HFF-Myc (cell line): ENCODE results near the gene CC2D2B.
"Not testable (repeated sequence)": the region's sequence is repeated elsewhere in the genome, so short reads cannot be mapped to it uniquely, and the experiment has no call there.

Experiments used
- DNase-seq: peaks from one replicate; pipeline ENCODE4 v3.0.0-alpha.2; 2011; ENCODE audit warnings: low read depth; ENCODE audit errors: extremely low read depth
- H3K4me3 ChIP-seq: replicated peaks from 2 replicates; pipeline ENCODE4 v1.5.1; 2011; ENCODE audit warnings: low read depth, mild to moderate bottlenecking, control low read depth, low read length
- CTCF ChIP-seq: IDR thresholded peaks from 2 replicates; pipeline ENCODE4 v1.5.1; 2012; ENCODE audit warnings: mild to moderate bottlenecking, low read depth, low read length, control low read depth; ENCODE audit errors: missing control alignments

The CC2D2B gene

GRCh38 chr10:95867866-95868265, 39.9 kb upstream of the CC2D2B start:
- DNase-seq, result no peak
- TF ChIP-seq CTCF, result no peak
- H3K4me3 ChIP-seq, result no peak overlapping the region

- H3K4me3 ChIP-seq, result no peak overlapping the region
- DNase-seq, result no peak
- TF ChIP-seq CTCF, result no peak
These were observed 35.5 kb upstream of the CC2D2B start for GRCh38 chr10:95872158-95872711.

- no peak overlapping the region for H3K4me3 ChIP-seq
- DNase-seq, result no peak
- TF ChIP-seq CTCF, result no peak
These were observed 34.6 kb upstream of the CC2D2B start for GRCh38 chr10:95873139-95873538.

GRCh38 chr10:95873651-95874050, 34.1 kb upstream of the CC2D2B start:
- no peak for TF ChIP-seq CTCF
- H3K4me3 ChIP-seq, result no peak overlapping the region
- no peak for DNase-seq

- DNase-seq, H3K4me3 ChIP-seq: not testable (repeated sequence)
These were observed 33.0 kb upstream of the CC2D2B start for GRCh38 chr10:95874783-95875182.

- no peak for DNase-seq
- TF ChIP-seq CTCF, result no peak
- H3K4me3 ChIP-seq, result no peak overlapping the region
These were observed 31.0 kb upstream of the CC2D2B start for GRCh38 chr10:95876756-95877155.

GRCh38 chr10:95877881-95878280, 29.9 kb upstream of the CC2D2B start:
- no peak overlapping the region for H3K4me3 ChIP-seq
- DNase-seq, result no peak
- no peak for TF ChIP-seq CTCF
